HPDE6-E6E7 (cell line): Measurements from ENCODE around the gene UPP2.

ENCODE experiments used
- DNase-seq: peaks from one replicate; pipeline ENCODE4 v3.0.0; 2011; ENCODE audit warnings: missing footprints; ENCODE audit errors: extremely low spot score

The UPP2 gene

DNA sequence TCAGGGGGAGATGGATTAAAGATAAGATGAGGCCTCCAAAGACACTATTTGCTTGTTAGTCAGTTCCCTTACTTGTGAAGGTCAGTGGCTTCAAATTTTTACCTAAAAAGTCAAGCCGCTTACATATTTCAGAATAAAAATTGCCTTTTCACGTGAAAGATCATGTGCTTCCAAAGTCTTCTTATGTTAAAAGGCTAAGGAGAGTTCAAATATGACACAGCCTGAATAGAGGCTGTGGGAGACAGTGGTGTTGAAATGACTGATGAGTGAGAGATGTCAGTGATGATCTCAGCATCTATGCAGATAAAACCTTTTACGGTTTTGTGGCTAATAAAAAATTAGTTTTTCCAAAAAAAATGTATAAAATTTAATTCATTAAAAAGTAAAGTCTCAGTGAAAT is 40.5 kb downstream of the UPP2 start:
- no peak for DNase-seq

GRCh38 chr2:158142568-158143332 is 41.1 kb downstream of the UPP2 start:
- DNase-seq = no peak

- DNase-seq = no peak
Observed at GRCh38 chr2:158143703-158144360, 42.2 kb downstream of the UPP2 start.

- no peak for DNase-seq
Observed at GRCh38 chr2:158144914-158145625, 43.4 kb downstream of the UPP2 start.

GRCh38 chr2:158153270-158154015 is 51.8 kb downstream of the UPP2 start:
- DNase-seq = no peak

DNA sequence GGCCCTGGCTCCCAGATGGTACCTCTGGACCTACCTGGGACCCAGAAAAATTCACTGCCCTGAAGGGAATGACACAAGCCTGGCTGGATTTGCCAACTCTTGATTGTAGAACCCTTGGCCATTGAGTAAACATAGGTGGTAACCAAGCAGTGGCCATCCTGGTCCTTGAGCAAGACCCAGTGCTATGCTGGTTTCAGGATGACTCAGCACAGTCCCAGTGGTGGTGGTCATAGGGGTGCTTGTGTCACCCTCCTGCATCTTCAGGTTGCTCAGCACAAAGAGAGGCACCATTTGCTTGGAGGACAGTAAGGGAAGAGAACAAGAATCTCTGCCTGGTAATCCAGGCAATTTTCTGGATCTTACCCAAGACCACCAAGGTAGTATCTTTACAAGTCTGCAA is 52.9 kb downstream of the UPP2 start:
- no peak for DNase-seq

GRCh38 chr2:158172719-158173118 is 71.0 kb downstream of the UPP2 start:
- DNase-seq = no peak

- no peak for DNase-seq
Observed at GRCh38 chr2:158174495-158174894, 72.8 kb downstream of the UPP2 start.

- DNase-seq = no peak
Observed at GRCh38 chr2:158174956-158175355, 73.3 kb downstream of the UPP2 start.

- DNase-seq = no peak
Observed at GRCh38 chr2:158178646-158179045, 77.0 kb downstream of the UPP2 start.

DNA sequence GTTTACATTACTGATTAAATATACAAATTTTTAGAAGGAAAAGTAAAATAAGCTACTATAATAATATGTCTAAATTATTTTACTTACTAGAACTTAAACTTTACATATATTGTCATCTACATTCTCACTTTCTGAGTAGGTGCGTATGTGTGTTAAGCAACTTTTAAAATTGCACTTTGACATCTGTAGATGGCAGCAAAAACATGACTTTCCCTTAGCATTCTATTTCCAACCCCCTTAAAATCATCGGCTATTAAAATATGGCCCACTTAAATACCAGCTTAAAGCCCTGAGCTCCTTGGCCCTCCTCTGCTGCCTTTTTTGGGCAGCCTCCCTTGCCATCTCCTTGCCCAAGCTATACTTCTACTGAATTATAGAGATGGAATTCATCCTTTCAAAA is 78.0 kb downstream of the UPP2 start:
- DNase-seq = no peak

- DNase-seq = no peak
Observed at GRCh38 chr2:158181171-158181570, 79.5 kb downstream of the UPP2 start.

DNA sequence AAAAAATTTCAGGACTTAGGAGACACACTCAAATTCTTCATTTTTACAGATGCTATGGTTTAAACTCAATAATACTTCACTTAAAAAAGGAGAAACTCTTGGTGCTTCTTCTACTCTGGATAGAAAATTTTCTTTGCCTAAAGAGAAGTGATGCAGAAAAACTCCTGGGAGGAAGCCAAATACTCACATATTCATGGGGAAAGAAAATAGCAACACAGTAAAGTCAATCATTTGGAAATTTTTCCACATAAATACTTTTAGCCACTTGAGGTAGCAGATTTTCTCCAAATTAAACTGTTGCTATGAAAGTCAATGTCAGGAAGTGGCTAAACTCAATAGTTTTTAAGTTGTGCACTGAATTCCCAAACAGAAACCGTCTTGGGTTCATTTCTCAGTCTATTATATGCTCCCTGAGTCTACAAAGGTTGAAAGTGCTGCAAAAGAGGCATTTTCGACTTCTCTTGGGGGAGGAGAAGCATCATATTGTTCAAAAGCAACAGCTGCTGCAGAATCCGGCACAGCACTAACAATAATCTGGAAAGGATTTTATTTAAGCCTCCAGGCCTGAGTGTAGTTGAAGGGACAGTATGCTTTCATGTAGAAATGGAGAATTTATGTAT is 81.1 kb downstream of the UPP2 start:
- DNase-seq = no peak

- no peak for DNase-seq
Observed at GRCh38 chr2:158184001-158184400, 82.3 kb downstream of the UPP2 start.

- no peak for DNase-seq
Observed at GRCh38 chr2:158184556-158185343, 83.1 kb downstream of the UPP2 start.
